ENCODE measurements around the gene FGR.
"Not testable (repeated sequence)": the region's sequence is repeated elsewhere in the genome, so short reads cannot be mapped to it uniquely, and the experiment has no call there.

The FGR gene

DNA sequence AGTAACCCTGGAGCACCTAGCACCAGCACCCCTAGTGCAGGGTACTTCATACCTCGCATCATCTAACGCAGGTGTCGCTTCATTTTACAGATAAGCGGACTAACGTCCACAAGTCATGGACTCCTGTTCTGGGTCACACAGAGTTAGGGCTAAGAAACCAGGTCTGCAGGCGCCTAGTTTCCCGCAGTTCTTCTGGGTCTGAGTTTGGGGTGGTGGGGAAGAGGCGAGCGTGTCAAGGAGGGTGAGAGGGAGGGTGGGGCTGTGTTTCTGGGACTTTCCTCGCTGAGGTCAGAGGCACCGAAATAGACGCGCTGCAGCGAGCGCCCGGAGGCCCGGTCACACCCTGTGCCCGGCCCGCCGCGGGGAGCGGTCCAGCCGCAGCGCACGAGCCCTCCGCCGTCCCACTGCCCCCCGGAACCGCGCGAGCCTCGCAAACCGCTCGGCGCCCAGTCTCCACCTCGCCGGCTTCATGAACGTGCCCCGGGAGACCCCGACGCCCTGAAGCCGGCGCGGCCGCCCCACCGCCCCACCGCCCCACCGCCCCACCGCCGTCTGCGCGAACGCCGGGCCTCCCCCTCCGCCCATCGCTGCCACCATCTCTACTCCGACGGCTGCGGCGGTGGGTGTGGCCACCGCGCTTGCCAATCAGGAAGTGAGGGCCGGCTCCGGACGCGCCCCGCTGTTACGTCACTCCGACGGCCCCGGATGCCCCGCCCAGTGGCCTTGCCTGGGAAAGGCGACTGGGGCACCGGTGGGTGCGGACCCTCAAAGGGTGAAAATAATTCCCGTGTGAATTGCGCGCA lies 24.7 kb upstream of the FGR start:
- peak; percentile 93 for DNase-seq

DNA sequence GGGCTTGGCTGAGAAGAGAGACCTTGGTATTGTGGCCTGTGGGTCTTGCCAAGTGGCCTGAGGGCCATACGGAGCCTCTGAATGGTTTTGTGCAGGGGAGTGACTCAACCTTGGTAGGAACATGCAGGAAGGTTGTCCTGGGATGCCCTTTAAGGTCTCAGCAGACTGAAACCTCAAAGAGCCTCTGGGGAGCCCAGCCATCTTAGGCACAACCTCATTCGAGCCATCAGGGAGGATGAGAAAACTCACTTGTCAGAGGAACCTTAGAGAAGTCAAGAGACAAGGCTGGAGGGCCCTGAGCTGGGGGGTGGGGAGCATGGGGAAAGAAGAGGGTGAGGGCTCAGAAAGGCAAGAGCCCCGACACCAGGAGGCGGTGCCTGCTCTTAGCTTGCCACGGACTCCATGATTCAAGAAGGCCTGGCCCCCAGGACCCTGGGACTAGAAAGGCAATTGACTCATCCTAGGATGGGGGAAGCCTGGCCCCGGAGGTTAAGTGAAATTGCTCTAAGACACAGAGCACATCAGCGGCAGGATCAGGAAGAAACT lies 24.0 kb upstream of the FGR start:
- peak; percentile 86 for DNase-seq

DNA sequence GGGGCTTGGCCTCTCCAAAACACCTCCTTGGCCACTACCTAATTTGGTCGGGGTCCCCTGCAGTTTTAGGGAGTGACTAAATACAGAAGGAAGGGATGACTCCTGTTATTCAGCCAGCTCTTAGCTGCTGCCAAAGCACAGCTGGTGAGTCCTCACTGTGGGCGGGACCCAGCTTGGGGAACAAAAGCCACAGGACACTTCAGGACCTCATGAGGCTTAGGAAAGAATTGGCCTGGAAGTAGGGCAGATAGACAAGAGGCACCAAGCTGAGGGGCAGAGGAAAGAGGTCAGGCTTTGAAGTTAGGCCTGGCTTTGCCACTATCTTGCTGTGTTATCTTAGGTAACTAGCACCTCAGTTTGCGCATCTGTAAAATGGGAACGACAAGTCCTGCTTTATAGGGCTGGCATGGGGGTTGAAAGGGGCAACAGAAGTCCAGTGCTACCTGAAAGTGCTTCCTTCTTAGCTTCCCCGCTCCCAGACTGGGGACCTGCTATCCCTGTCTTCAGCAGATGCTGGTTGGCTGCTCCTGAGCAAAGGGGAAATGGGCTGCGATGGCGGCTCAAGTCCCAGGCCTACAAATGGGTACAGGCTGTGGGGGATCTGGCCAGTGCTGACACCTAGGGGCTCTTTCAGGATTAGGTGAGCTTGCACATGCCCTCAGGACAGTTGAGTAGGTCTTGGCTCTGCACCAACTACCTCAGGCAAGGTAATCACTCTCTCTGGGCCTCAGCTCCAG lies 21.3 kb upstream of the FGR start:
- DNase-seq: no peak

DNA sequence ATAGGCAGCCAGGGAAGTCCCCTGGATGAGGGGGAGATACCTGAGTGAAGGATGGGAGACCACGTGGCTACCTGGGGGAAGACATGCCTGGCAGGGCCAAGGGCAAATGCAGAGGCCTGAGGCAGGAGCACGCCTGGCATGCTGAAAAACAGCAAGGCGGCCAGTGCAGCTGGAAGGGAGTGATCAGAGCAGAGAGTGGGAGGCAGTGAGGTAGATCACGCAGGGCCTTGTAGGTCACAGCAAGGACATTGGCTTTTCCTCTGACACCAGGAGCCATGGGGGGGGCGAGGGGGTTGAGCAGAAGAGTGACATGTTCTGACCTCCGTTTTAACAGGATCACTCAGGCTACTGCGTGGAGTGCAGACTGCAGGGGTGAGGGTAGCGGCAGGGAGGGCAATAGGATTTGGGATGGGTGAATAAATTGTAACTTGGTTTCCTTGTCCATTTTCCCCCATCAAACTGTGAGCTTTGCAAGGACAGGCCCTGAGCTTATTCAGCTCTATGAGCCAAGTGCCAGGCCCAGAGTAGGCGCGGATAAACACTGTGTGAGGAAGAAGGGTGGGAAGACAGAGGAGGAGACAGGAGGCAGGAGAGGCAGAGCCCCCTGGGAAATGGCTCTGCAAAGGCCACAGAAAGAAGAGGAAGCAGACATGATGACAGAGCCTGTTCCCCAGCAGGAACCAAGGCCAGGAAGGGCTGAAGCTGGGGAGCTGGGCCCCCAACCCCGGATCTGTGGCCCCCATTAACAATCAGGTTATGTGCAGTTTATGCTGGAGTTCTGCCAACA lies 20.4 kb upstream of the FGR start:
- no peak for DNase-seq

DNA sequence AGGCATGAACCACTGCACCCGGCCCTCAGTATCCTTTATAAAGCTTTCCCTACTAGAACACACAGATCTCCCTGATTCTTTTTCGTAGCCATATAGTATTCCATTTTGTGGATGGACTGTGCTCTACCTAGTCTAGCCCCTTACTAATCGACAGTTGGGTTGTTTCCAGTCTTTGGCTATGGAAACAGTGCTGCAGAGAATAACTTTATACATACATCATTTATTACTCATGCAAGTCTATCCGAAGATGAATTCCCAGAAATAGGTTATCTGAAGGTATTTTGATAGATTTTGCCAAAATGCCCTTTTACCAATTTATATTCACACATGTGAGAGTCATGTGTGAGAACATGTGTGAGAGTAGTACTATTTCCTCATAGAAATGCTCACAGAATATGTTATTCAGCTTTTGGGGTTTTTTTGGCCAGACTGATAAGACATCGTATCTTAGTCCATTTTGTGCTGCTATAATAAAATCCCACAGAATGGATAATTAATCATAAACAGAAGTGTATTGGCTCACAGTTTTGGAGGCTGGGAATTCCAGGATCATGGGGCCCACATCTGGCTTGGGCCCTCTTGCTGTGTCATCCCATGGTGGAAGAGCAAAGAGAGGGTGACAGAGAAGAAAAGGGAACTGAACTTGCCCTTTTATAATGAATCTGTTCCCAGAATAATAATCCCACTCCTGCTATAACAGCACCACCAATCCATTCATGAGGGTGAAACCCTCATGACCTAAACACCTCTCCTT lies 17.3 kb upstream of the FGR start:
- DNase-seq: no peak

DNA sequence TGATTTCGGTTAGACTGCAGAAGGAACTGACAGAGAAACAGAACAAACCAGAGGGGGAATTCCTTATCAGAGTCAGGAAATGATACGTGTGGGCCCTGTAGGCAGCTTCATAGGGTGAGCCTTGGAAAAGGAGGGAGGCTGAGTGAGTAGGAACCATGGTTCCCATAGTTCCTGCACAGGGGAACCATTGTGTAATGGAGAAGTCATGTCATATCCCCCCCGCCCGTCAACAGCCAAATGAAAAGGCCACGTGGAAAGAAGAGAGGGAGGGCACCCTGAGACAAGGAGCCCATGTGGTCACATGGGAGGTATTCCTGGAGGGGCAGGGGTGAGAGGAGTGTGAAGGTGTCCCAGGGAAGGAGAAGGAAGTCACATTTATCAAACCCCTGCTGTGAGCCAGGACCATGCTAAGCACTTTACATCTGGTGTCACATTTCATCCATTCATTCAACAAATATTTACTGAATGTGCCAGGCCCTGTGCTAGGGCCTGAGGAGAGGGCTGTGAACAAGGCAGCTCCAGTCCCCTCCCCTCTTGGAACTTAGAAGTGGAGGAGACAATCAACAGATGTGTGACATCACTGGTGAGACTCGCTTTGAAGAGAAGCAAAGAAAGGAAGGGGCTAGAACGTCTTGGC lies 15.7 kb upstream of the FGR start:
- DNase-seq: peak; percentile 95

DNA sequence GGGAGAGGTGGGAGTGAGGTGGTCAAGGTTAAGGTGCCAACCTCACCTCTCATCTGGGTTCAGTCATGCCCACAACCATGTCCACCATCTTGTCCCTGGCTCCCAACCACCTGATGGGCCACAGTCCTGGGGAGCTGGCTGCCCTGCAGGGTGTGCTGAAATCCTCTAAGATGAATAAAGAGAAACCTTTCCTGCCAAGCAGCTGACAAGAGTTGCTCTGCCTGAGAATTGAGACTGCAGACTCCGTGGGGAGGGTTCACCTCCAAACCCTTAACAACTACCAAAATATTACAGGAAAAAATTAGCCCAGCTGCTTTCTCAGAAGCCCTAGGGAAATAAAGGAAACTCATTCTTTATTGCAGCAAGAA lies 15.2 kb upstream of the FGR start:
- DNase-seq: no peak

DNA sequence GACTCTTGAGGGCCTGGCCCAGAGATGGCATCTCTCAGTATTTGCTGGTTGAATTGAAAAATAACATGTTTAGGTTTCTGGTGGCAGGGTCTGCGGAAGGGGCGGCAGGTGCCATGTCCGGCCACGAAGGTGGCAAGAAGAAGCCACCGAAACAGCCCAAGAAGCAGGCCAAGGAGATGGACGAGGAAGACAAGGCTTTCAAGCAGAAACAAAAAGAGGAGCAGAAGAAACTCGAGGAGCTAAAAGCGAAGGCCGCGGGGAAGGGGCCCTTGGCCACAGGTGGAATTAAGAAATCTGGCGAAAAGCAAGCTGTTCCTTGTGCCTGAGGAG lies 14.3 kb upstream of the FGR start:
- no peak for DNase-seq

DNA sequence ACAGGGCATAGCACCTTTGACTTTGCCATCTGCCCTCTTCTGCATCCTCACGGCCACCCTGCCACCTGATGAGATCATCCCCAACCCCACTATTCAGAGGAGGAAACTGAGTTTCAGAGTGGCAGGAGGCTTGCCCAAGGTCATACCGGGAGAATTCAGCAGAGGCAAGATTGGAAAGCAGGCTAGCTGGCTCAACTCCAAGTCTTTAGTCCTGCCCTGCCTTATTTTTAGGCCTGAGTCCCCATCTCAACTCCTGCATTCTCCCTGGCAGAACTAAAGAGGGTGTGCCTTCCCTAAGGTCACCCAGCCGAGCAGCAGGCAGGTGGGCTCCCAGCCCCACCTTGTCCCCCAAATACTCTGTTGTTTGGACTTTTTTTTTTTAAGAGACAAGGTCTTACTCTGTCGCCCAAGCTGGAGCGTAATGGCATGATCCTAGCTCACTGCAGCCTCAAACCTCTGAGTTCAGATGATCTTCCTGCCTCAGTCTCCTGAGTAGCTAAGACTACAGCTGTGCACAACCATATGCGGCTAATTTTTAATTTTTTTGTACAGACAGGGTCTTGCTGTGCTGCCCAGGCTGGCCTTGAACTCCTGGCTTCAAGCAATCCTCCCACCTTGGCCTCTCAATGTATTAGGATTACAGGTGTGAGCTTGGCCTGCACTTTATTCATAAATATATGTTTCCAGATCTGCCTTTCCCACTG lies 13.8 kb upstream of the FGR start:
- no peak for DNase-seq

DNA sequence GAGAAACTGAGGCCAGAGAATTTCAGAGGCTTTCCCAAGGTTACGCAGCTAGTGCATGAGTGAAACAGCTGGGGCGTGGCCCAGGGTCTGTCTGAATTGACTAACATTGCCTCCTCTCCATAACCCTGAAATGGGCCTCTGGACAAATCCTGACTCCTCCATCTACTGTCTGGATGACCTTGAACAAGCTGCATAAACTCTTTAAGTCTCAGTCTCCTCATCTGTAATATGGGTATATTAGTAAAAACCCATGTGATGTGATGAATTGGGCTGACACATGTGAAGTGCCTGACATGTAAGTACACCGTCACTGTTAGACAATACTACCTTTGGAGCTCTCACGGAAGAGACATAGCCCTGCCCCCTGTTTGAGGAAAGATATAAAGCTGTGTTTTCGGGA lies 12.3 kb upstream of the FGR start:
- no peak for DNase-seq

DNA sequence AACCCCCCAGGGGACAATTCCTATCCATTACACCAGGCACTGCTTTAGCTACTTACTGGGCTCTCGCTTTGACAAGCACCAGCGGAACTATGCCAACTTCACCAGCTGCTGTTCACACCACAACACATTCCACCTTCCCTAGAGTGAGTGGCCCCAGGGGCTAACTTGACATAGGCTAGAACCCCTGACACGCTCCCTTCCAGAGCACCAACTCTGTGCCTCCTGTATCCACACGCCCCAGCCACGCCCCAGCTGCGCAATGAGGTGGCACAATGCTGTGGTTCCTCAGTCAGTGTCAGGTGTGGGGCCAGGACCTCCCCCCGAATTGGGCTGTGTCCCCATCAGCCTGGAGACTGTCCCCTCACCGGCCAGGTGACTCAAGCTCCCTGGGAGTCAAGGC lies 11.7 kb upstream of the FGR start:
- no peak for DNase-seq

DNA sequence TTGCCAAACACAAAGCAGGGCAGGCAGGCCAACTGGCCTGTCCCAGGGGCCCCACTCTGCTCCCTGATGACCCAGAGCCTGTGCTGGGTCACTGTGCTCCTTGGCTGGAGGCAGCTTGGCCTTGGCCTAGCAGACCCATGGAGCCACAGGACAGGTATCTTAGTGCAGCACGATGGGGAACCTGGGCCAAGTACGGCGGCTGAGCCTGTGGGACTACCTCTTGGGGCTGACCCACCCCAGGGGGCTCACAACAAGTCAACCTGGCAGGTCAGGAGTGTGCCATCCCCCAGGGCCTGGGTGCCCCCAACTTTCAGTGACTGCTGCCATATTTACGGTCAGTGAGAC lies 10.1 kb upstream of the FGR start:
- DNase-seq: no peak

DNA sequence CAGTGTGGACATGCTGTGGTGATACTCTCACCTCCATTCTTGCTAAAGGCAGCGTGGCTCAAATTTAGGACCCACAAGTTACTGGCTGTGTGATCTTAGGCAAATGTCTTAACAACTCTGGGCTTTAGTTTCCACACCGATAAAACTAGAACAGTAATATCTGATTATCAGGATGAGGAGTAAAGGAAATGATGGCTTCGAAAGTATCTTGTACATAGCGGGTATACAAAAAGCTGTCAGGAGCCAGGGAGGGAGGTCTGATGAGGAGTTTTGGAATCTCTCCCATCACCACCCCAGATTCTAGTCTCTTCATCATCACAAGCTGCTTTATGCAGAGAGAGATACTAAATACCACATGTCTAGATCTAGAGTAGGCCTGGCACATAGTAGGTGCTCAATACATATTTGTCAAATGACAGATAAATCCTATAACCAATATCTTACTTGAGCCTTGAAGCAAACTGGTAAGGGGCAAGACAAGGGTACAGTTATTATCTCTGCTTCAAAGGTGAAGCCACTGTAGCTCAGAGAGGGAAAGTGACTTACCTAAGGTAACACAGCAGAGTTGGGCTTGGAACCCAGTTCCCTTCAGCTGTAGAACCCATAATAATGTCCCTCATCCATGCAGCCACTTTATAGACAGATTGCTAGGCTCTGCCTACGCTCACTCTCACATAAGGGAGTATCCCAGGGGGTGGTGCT lies 9.5 kb upstream of the FGR start:
- no peak for DNase-seq

DNA sequence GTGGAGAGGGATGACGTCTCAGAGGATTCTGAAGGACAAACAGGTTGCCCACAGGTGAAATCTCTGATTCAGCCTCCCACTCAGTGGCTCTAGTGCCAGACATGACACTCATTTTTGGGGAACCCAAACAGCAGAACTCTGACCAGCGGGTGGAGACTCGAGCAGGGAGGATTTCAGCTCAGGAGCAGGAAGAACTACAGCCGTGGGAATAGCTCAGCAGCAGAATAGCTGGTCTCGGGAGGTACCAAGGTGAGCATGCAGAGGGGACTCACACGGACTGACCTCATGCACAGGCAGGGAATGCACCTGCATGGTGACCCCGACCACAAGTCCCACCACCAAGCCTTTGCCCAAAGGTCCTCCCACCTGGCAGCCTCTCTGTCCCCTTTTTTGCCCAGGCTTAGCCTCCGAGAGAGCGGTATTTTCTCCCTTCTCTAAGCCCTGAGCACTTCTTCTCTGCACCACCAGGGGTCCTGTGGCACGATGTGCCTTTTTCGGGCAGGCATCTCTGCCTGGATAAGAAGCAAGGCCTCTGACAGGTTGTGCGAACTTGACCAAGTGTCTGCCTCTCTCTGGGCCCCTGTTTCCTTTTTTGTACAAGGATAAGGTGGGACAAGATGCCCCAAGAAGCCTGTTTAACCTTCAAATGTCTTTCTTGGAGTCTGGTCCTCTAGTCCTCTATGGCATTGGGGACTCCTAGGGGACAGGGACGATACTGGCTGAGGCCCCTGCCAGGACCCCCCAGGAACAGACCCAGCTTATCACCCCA lies 8.8 kb upstream of the FGR start:
- DNase-seq: peak; percentile 84

DNA sequence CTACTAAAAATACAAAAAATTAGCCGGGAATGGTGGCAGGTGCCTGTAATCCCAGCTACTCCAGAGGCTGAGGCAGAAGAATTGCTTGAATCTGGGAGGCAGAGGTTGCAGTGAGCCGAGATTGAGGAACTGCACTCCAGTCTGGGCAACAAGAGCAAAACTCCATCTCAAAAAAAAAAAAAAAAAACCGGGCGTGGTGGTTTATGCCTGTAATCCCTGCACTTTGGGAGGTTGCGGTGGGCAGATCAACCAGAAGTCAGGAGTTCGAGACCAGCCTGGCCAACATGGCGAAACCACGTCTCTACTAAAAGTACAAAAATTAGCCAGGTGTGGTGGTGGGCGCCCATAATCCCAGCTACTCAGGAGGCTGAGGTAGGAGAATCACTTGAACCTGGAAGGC lies 5.5 kb upstream of the FGR start:
- not testable (repeated sequence) for DNase-seq

DNA sequence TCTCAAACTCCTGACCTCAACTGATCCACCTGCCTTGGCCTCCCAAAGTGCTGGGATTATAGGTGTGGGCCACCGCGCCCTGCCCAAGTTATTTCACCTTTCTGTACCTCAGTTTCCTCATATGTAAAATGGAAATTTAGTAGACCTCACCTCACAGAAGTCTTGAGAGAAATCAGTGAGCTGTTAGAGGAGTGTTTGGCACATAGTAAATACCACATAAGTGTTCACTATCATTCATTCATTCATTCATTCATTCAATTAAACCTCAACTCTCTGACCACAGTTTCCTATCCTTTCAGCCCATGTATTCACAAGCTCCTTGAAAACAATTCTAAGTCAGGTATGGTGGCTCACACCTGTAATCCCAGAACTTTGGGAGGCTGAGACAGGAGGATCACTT lies 3.8 kb upstream of the FGR start:
- no peak for DNase-seq

DNA sequence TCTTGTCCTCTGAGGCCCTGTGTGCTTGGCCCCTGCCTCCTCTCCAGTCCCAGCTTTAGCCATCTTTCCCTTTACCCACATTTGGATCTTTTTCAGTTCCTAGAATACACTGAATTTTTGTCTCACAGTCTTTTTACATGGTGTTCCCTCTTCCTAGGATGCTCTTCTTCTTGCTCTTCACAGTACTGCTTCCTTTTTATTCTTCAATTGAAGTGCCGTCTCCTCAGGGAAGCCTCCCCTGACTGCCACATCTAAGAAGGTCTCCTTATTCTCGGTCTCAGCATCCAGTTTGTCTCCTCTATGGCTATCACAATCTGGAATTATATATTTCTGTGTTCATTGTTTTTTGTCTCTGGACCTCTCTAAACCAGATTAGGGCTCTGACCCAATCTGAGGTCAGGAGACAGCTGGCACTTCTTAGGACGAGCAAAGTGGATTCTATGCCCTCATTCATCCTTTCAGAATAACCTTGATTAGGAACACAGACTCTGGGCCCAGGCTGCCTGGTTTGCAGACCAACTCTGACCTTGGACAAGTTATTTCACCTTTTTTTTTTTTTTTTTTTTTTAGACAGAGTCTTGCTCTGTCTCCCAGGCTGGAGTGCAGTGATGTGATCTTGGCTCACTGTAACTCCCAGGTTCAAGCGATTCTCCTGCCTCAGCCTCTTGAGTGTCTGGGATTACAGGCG lies 3.2 kb upstream of the FGR start:
- DNase-seq: no peak

DNA sequence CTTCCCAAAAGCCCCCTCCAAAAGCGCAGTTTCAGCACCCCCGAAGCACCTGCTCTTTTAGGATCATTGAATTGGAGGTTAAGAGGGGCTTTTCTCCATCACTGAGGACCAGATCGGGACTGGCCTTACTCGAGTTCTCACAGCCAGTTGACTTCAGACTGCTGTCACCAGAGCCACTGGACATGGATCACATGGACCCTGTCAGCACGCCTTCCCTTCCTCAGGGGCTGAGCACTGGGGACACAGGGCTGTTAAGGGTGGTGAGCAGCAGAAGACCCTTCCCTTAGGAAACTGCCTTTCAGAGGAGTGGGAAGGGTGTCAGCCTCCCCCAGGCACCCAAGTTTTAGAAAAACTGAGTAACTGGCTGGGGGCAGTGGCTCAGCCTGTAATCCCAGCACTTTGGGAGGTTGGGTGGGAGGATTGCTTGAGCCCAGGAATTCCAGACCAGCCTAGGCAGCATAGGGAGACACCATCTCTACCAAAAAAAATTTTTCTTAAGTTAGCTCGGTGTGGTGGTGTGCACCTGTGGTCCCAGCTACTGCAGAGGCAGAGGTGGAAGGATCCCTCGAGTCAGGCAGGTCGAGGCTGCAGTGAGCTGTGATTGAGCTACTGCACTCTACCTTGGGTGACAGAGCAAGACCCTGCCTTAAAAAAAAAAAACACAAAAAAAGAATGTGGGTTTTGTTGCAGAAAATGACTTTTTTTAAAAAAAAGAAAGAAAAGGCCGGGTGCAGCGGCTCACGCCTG lies 584 bp upstream of the FGR start:
- DNase-seq: no peak
